Measurements from ENCODE around the gene SMIM41.

DNA sequence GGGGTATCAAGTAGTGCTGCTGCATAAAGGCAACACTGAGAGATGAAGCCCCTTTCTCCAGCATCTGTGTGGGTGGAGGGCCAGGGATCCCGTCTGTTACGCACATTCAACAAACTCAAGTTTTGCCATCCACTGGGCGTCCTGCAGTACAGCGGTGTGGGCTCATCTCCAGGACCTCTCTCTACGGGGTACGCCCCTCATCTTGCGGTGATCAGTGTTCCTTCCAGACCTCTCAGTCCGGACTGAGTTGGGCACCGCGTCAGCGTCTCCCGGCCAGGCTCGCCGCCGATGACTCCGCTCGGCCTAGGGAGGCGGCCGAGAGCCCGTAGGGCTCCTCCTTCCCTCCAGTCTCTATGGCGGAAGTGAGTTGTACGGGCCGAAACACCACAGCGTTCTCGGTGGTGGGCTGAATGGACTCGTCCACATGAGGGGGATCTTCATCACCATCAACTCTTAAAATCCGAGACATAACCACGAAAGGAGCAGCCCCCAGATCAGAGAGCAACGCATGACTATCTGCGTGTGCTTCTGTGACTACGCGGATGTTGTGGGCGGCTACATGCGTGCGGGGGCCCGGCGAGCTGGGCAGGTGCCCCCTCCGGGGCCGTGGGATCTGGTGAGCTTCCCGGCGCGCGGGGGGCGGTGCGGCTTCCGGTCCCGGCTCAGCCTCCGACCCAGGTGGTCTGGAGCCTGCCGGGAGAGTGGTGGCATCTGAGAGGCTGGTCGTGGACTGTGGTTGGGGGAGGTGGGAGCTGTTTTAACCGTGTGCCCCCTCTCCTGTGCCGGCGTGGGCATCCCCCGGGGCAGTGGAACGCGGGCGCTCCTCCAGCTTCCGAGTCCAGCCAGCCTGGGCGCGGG, 9.9 kb upstream of the SMIM41 start, which contains the start of gene ATG101:
- TF ChIP-seq, protein P1, sequence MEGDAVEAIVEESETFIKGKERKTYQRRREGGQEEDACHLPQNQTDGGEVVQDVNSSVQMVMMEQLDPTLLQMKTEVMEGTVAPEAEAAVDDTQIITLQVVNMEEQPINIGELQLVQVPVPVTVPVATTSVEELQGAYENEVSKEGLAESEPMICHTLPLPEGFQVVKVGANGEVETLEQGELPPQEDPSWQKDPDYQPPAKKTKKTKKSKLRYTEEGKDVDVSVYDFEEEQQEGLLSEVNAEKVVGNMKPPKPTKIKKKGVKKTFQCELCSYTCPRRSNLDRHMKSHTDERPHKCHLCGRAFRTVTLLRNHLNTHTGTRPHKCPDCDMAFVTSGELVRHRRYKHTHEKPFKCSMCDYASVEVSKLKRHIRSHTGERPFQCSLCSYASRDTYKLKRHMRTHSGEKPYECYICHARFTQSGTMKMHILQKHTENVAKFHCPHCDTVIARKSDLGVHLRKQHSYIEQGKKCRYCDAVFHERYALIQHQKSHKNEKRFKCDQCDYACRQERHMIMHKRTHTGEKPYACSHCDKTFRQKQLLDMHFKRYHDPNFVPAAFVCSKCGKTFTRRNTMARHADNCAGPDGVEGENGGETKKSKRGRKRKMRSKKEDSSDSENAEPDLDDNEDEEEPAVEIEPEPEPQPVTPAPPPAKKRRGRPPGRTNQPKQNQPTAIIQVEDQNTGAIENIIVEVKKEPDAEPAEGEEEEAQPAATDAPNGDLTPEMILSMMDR (conservative IDR thresholded peaks at IDR 0.05; ENCODE audit: low read length) = peak; percentile 86
- TF ChIP-seq EZH2phosphoT487 (IDR thresholded peaks at IDR 0.05; ENCODE audit: borderline replicate concordance) = no peak
